HL-60 (cell line): ENCODE data around the gene CXCL16.
"Not testable (repeated sequence)": the region's sequence is repeated elsewhere in the genome, so short reads cannot be mapped to it uniquely, and the experiment has no call there.

Source experiments
- DNase-seq, 2 experiments: peaks; one replicate each; pipeline ENCODE4 v3.0.0-alpha.2; 2010 to 2020; ENCODE audit warnings: low read depth in 1 of 2, low spot score in 1 of 2
- H3K27ac ChIP-seq: fragments of 250-450 bp; sonication (Bioruptor Pico); replicated peaks from 2 replicates; pipeline ENCODE4 v1.5.1; 2020; ENCODE audit warnings: mild to moderate bottlenecking, moderate library complexity
- H3K27me3 ChIP-seq: fragments of 250-450 bp; sonication (Bioruptor Pico); 2 replicates; pipeline ENCODE4 v1.5.1; 2021; ENCODE audit warnings: mild to moderate bottlenecking, moderate library complexity; ENCODE audit not compliant: insufficient read depth, poor library complexity, severe bottlenecking
- H3K4me3 ChIP-seq: replicated peaks from 2 replicates; pipeline ENCODE4 v1.5.1; 2011; ENCODE audit warnings: mild to moderate bottlenecking, control low read depth, low read length; ENCODE audit not compliant: insufficient read depth
- GABPA ChIP-seq: IDR thresholded peaks from 2 replicates; pipeline ENCODE4 v1.6.1; 2012; ENCODE audit warnings: low read depth
- POLR2AphosphoS5 ChIP-seq: IDR thresholded peaks from 2 replicates; pipeline ENCODE4 v1.6.1; 2012; ENCODE audit warnings: low read depth
- SPI1 ChIP-seq: IDR thresholded peaks from 2 replicates; pipeline ENCODE4 v1.6.1; 2012; ENCODE audit warnings: low read depth, mild to moderate bottlenecking, borderline replicate concordance
- TF ChIP-seq, protein P1 (sequence below): IDR thresholded peaks from one replicate; pipeline ENCODE4 v1.5.1; 2011; ENCODE audit warnings: low read length, control low read depth, inconsistent platforms; ENCODE audit not compliant: insufficient read depth
- TF ChIP-seq, protein P2 (sequence below): IDR thresholded peaks from 2 replicates; pipeline ENCODE4 v1.6.1; 2012; ENCODE audit warnings: low read depth; ENCODE audit not compliant: insufficient replicate concordance

Gene CXCL16

DNA sequence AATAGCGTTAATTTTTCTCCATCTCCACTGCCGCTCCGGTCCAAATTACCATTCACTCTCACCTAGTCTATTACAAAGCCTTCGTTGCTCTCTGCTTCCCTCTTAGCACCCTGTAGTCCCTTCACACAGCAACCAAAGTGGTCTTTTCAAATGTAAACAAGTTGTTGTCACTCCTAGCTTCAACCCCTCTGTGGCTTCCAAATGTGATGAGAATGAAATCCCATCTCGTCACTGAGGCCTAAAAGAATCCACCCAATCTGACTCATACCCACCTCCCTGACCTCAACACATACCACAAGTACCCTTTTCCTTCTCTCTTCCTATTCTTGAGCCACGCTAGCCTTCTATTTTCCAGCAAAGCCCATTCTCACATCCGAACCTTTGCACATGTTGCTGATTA is 33.6 kb downstream of the CXCL16 start:
- Histone ChIP-seq H3K27ac (no peak overlapping the region), H3K27me3 (no peaks in the 10 kb centered on the region), H3K4me3 (no peak overlapping the region)
- TF ChIP-seq POLR2AphosphoS5: no peak
- TF ChIP-seq, protein P1, sequence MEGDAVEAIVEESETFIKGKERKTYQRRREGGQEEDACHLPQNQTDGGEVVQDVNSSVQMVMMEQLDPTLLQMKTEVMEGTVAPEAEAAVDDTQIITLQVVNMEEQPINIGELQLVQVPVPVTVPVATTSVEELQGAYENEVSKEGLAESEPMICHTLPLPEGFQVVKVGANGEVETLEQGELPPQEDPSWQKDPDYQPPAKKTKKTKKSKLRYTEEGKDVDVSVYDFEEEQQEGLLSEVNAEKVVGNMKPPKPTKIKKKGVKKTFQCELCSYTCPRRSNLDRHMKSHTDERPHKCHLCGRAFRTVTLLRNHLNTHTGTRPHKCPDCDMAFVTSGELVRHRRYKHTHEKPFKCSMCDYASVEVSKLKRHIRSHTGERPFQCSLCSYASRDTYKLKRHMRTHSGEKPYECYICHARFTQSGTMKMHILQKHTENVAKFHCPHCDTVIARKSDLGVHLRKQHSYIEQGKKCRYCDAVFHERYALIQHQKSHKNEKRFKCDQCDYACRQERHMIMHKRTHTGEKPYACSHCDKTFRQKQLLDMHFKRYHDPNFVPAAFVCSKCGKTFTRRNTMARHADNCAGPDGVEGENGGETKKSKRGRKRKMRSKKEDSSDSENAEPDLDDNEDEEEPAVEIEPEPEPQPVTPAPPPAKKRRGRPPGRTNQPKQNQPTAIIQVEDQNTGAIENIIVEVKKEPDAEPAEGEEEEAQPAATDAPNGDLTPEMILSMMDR: no peak
- no peak for DNase-seq

- H3K27me3 ChIP-seq: no peaks in the 10 kb centered on the region
- DNase-seq: no peak
- H3K27ac ChIP-seq: no peak overlapping the region
- H3K4me3 ChIP-seq: no peak overlapping the region
- TF ChIP-seq GABPA: no peak
- TF ChIP-seq, protein P1: no peak
- TF ChIP-seq, protein P2, sequence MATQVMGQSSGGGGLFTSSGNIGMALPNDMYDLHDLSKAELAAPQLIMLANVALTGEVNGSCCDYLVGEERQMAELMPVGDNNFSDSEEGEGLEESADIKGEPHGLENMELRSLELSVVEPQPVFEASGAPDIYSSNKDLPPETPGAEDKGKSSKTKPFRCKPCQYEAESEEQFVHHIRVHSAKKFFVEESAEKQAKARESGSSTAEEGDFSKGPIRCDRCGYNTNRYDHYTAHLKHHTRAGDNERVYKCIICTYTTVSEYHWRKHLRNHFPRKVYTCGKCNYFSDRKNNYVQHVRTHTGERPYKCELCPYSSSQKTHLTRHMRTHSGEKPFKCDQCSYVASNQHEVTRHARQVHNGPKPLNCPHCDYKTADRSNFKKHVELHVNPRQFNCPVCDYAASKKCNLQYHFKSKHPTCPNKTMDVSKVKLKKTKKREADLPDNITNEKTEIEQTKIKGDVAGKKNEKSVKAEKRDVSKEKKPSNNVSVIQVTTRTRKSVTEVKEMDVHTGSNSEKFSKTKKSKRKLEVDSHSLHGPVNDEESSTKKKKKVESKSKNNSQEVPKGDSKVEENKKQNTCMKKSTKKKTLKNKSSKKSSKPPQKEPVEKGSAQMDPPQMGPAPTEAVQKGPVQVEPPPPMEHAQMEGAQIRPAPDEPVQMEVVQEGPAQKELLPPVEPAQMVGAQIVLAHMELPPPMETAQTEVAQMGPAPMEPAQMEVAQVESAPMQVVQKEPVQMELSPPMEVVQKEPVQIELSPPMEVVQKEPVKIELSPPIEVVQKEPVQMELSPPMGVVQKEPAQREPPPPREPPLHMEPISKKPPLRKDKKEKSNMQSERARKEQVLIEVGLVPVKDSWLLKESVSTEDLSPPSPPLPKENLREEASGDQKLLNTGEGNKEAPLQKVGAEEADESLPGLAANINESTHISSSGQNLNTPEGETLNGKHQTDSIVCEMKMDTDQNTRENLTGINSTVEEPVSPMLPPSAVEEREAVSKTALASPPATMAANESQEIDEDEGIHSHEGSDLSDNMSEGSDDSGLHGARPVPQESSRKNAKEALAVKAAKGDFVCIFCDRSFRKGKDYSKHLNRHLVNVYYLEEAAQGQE: no peak
- no peak for TF ChIP-seq POLR2AphosphoS5
- no peak for TF ChIP-seq SPI1
These were observed 34.7 kb downstream of the CXCL16 start for GRCh38 chr17:4704991-4705390.

- DNase-seq, H3K27me3 ChIP-seq: not testable (repeated sequence)
- H3K4me3 ChIP-seq: peak overlapping the region; percentile 86; the same call in 1 of the 2 replicates
- peak overlapping the region; percentile 85 for H3K27ac ChIP-seq
These were observed 35.2 kb downstream of the CXCL16 start for GRCh38 chr17:4704574-4704907.

DNA sequence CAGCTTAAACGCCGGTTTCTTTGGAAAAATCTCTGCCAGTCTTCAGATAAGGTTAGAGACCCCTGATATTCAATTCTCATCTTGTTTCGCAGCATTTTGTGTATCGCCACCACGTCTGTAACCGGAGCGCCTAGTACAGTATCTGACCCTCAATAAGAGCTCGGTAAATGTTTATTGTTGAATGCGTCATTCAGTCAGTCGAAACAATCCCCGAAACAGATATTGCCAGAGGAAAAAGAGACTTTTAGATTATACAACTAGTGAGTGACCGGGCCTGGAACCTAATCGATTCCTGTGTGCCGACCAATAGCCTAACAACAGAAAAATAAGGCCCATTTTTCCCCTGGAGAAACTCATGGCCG is 36.4 kb downstream of the CXCL16 start:
- H3K4me3 ChIP-seq: peak overlapping the region; percentile 86
- TF ChIP-seq GABPA (no peak), POLR2AphosphoS5 (no peak), SPI1 (no peak)
- TF ChIP-seq, protein P2: no peak
- TF ChIP-seq, protein P1: no peak
- no peaks in the 10 kb centered on the region for H3K27me3 ChIP-seq
- DNase-seq: no peak
- H3K27ac ChIP-seq: peak overlapping the region; percentile 85
